Panc1 (cell line): ENCODE results near the gene SPATA1. TPM values are rescaled to one million over a fixed set of nuclear protein-coding genes. Genes with fewer than 3 reads are reported as not detected.

Experiments
- ATAC-seq: fragments of 200-7000 bp; cut with Tn5 transposase; 2 replicates; pipeline ENCODE4 v1.9.1; 2020; ENCODE audit warnings: mild to moderate bottlenecking, moderate library complexity
- BruUV-seq: library from RNA; stranded (reverse); fragments of 400-500 nt; replicated peaks from 2 replicates; lab custom pipeline; 2021; lab: Mats Ljungman, UMichigan
- CTCF ChIA-PET: fragments of 300-600 bp; sonication (Branson Sonifier 250); formaldehyde crosslinking; loops from one replicate; lab custom pipeline; 2022; ENCODE audit warnings: antibody characterized with exemption; lab: Charles Lee
- POLR2A ChIA-PET: fragments of 300-600 bp; sonication (Branson Sonifier 250); formaldehyde crosslinking; loops from one replicate; lab custom pipeline; 2022; ENCODE audit warnings: antibody characterized with exemption; lab: Charles Lee
- DNase-seq: peaks from one replicate; pipeline ENCODE4 v3.0.0-alpha.2; 2010; ENCODE audit warnings: low read depth, low spot score
- H3K27ac ChIP-seq: 2 replicates; pipeline ENCODE4 v1.5.1; 2011; ENCODE audit warnings: mild to moderate bottlenecking, low read length, inconsistent platforms
- H3K27me3 ChIP-seq: fragments of 200-500 bp; sonication (Bioruptor generic); 2 replicates; pipeline ENCODE4 v1.6.0; 2014; ENCODE audit warnings: low read length, inconsistent platforms; ENCODE audit not compliant: control insufficient read depth, insufficient read depth
- H3K36me3 ChIP-seq: fragments of 200-500 bp; sonication (Bioruptor generic); 2 replicates; pipeline ENCODE4 v1.5.1; 2014; ENCODE audit warnings: inconsistent platforms, mild to moderate bottlenecking, low read length, moderate library complexity; ENCODE audit not compliant: control insufficient read depth, insufficient read depth
- H3K4me1 ChIP-seq: 2 replicates; pipeline ENCODE4 v1.5.1; 2011; ENCODE audit warnings: inconsistent platforms, mild to moderate bottlenecking, low read length, moderate library complexity; ENCODE audit not compliant: control insufficient read depth, insufficient read depth
- H3K4me3 ChIP-seq, 2 experiments: 2 replicates each; pipeline ENCODE4 v1.5.1; 2011 to 2012; ENCODE audit warnings: low read depth in 2 of 2, low read length in 2 of 2, mild to moderate bottlenecking in 2 of 2, inconsistent platforms in 1 of 2, moderate library complexity in 1 of 2
- H3K9me3 ChIP-seq: fragments of 200-500 bp; sonication (Bioruptor generic); 2 replicates; pipeline ENCODE4 v1.5.1; 2014; ENCODE audit warnings: low read depth, mild to moderate bottlenecking, inconsistent platforms, low read length, moderate library complexity; ENCODE audit not compliant: control insufficient read depth, insufficient read depth
- CTCF ChIP-seq: fragments of 450-650 bp; IDR thresholded peaks from 2 replicates; pipeline ENCODE4 v1.5.1; 2017; ENCODE audit warnings: mild to moderate bottlenecking
- POLR2AphosphoS5 ChIP-seq: IDR thresholded peaks from 2 replicates; pipeline ENCODE4 v1.6.1; 2012; ENCODE audit warnings: mild to moderate bottlenecking, low read depth, low read length, moderate library complexity
- REST ChIP-seq, 2 experiments: IDR thresholded peaks; 2 replicates each; pipeline ENCODE4 v1.6.1; 2011 to 2012; ENCODE audit warnings: low read depth in 2 of 2, control low read depth in 1 of 2, low read length in 1 of 2, mild to moderate bottlenecking in 1 of 2, moderate library complexity in 1 of 2; ENCODE audit not compliant: insufficient read depth in 1 of 2
- SIN3A ChIP-seq: IDR thresholded peaks from 2 replicates; pipeline ENCODE4 v1.6.1; 2012; ENCODE audit warnings: low read depth, mild to moderate bottlenecking, low read length, moderate library complexity, borderline replicate concordance; ENCODE audit not compliant: insufficient read depth
- TCF7L2 ChIP-seq: IDR thresholded peaks from 2 replicates; pipeline ENCODE4 v1.6.1; 2011; ENCODE audit warnings: mild to moderate bottlenecking, low read depth, low read length, inconsistent platforms
- in situ Hi-C: cut with HindIII; loops from 2 replicates; pipeline ENCODE4 v1.10.0; 2016; ENCODE audit warnings: low sequenced_read_pairs, low pct_unique_long_range_greater_than_20kb
- intact Hi-C: fragments of 100-400 bp; cut with micrococcal nuclease; formaldehyde crosslinking; loops from one replicate; pipeline ENCODE4 v1.10.0; 2022; ENCODE audit not compliant: unreplicated experiment
- total RNA-seq: library from RNA; stranded (reverse); gene quantifications from one replicate; pipeline ENCODE4 v1.2.1, GENCODE V29; 2021; ENCODE audit not compliant: unreplicated experiment

SPATA1 gene
- total RNA-seq, 1 experiment from 2014 or later = 5.0 TPM

GRCh38 chr1:84598846-84599741, 92.9 kb downstream of the SPATA1 start:
- in situ Hi-C loops (no loop called here), intact Hi-C loops (no loop called here)
- ATAC-seq (peak; percentile 71), DNase-seq (peak; percentile 96)
- TF ChIP-seq TCF7L2 (no peak; the same call in 1 of the 2 replicates), REST (IDR thresholded peaks at IDR 0.05; ENCODE audit: insufficient read depth in 1 of 2, low read depth in 2 of 2, low read length in 1 of 2) (no peak), CTCF (peak; percentile 19), POLR2AphosphoS5 (0 out of 2 replicates have a peak, but pooled peaks have one; percentile 8), SIN3A (no peak)
- Histone ChIP-seq H3K27ac (peak overlapping the region; percentile 67), H3K9me3 (no peaks in the 10 kb centered on the region), H3K36me3 (no peaks in the 10 kb centered on the region), H3K4me3 (peak overlapping the region in 1 of 2 experiments; percentile 1; a peak in 1 of 4 replicates), H3K27me3 (no peaks in the 10 kb centered on the region), H3K4me1 (peaks cover 38% of the 10 kb centered on the region)
- no TSS peak for BruUV-seq
- POLR2A ChIA-PET = interaction anchor here (0.6 kb wide), 2 partner anchors 12 to 1323 kb away, joined by 3 read pairs; no protein-coding TSS in a partner anchor
- CTCF ChIA-PET = no interaction called here

GRCh38 chr1:84600796-84601195, 94.6 kb downstream of the SPATA1 start:
- H3K9me3 ChIP-seq = no peaks in the 10 kb centered on the region
- in situ Hi-C loops = loop anchor here (5.0 to 25.0 kb wide), 2 partner anchors 33 to 688 kb away; no protein-coding TSS in a partner anchor
- DNase-seq (no peak), ATAC-seq (no peak)
- no peak overlapping the region for H3K4me3 ChIP-seq
- no peaks in the 10 kb centered on the region for H3K27me3 ChIP-seq
- peak overlapping the region; percentile 67 for H3K27ac ChIP-seq
- H3K36me3 ChIP-seq = no peaks in the 10 kb centered on the region
- CTCF ChIA-PET = interaction anchor here (0.5 kb wide), 1 partner anchor 27 kb away, joined by 4 read pairs; the partner anchor contains the start of gene CTBS
- TF ChIP-seq TCF7L2 = no peak
- no peak for TF ChIP-seq CTCF
- TF ChIP-seq POLR2AphosphoS5 = no peak
- no peak for TF ChIP-seq SIN3A
- H3K4me1 ChIP-seq = peaks cover 53% of the 10 kb centered on the region
- intact Hi-C loops = loop anchor here (5.0 to 10.0 kb wide), 4 partner anchors 98 to 696 kb away; no protein-coding TSS in a partner anchor
- no TSS peak for BruUV-seq
- POLR2A ChIA-PET = interaction anchor here (1.2 to 1.7 kb wide), 2 partner anchors 15 to 27 kb away, joined by 4 to 5 read pairs; partner anchors contain the start of gene CTBS
